Nephron (organoid): ENCODE measurements around the gene AGPAT3.

Experiments used
- H3K27ac Mint-ChIP-seq, 3 experiments: 2 replicates each; pipeline ENCODE4 v1.8.0; 2020; ENCODE audit warnings: mixed read lengths in 3 of 3, mild to moderate bottlenecking in 2 of 3, moderate library complexity in 1 of 3
- H3K27me3 Mint-ChIP-seq: 2 replicates; pipeline ENCODE4 v1.8.0; 2021; ENCODE audit warnings: low read depth, mild to moderate bottlenecking, moderate library complexity, mixed read lengths
- H3K36me3 Mint-ChIP-seq: 2 replicates; pipeline ENCODE4 v1.8.0; 2020; ENCODE audit warnings: low read depth, mixed read lengths
- H3K4me1 Mint-ChIP-seq: 2 replicates; pipeline ENCODE4 v1.8.0; 2020; ENCODE audit warnings: mixed read lengths
- H3K4me3 Mint-ChIP-seq, 3 experiments: 2 replicates each; pipeline ENCODE4 v1.8.0; 2020; ENCODE audit warnings: mild to moderate bottlenecking in 3 of 3, mixed read lengths in 3 of 3, moderate library complexity in 2 of 3
- H3K9me3 Mint-ChIP-seq: 2 replicates; pipeline ENCODE4 v1.8.0; 2020; ENCODE audit warnings: mixed read lengths
- CTCF ChIP-seq, 3 experiments: fragments of 200-600 bp; sonication (generic); IDR thresholded peaks; one replicate each; pipeline ENCODE4 v1.5.0; 2021; ENCODE audit warnings: antibody characterized with exemption in 3 of 3; ENCODE audit not compliant: unreplicated experiment in 3 of 3

AGPAT3 gene

GRCh38 chr21:43880111-43880985 is 15.3 kb downstream of the AGPAT3 start:
- Mint-ChIP-seq H3K27ac (peak overlapping the region in 1 of 3 experiments; percentile 35), H3K9me3 (peaks cover 4% of the 10 kb centered on the region), H3K4me1 (peaks cover 29% of the 10 kb centered on the region), H3K27me3 (peaks cover 3% of the 10 kb centered on the region), H3K4me3 (no peak overlapping the region), H3K36me3 (peaks cover 19% of the 10 kb centered on the region)
- no peak for TF ChIP-seq CTCF (IDR thresholded peaks at IDR 0.05; ENCODE audit: unreplicated experiment in 3 of 3)

GRCh38 chr21:43881283-43881682 is 16.3 kb downstream of the AGPAT3 start:
- H3K27ac Mint-ChIP-seq = no peak overlapping the region
- H3K4me3 Mint-ChIP-seq = no peak overlapping the region
- H3K27me3 Mint-ChIP-seq = peaks cover 3% of the 10 kb centered on the region
- peaks cover 11% of the 10 kb centered on the region for H3K36me3 Mint-ChIP-seq
- no peak for TF ChIP-seq CTCF (IDR thresholded peaks at IDR 0.05; ENCODE audit: unreplicated experiment in 3 of 3)
- peaks cover 29% of the 10 kb centered on the region for H3K4me1 Mint-ChIP-seq
- H3K9me3 Mint-ChIP-seq = peaks cover under 1% of the 10 kb centered on the region

- H3K4me1 Mint-ChIP-seq = peaks cover 33% of the 10 kb centered on the region
- H3K27ac Mint-ChIP-seq = no peak overlapping the region
- H3K27me3 Mint-ChIP-seq = peaks cover 3% of the 10 kb centered on the region
- H3K9me3 Mint-ChIP-seq = no peaks in the 10 kb centered on the region
- H3K36me3 Mint-ChIP-seq = peaks cover 7% of the 10 kb centered on the region
- no peak overlapping the region for H3K4me3 Mint-ChIP-seq
- TF ChIP-seq CTCF (IDR thresholded peaks at IDR 0.05; ENCODE audit: unreplicated experiment in 3 of 3) = no peak
Observed at GRCh38 chr21:43881935-43882334, 16.9 kb downstream of the AGPAT3 start.

GRCh38 chr21:43882952-43883545 is 18.0 kb downstream of the AGPAT3 start:
- peaks cover 33% of the 10 kb centered on the region for H3K4me1 Mint-ChIP-seq
- H3K27me3 Mint-ChIP-seq = peaks cover 1% of the 10 kb centered on the region
- H3K36me3 Mint-ChIP-seq = peaks cover 5% of the 10 kb centered on the region
- H3K9me3 Mint-ChIP-seq = no peaks in the 10 kb centered on the region
- H3K27ac Mint-ChIP-seq = no peak overlapping the region
- no peak for TF ChIP-seq CTCF (IDR thresholded peaks at IDR 0.05; ENCODE audit: unreplicated experiment in 3 of 3)
- H3K4me3 Mint-ChIP-seq = no peak overlapping the region

GRCh38 chr21:43884012-43884860 is 19.2 kb downstream of the AGPAT3 start:
- H3K9me3 Mint-ChIP-seq = no peaks in the 10 kb centered on the region
- H3K4me1 Mint-ChIP-seq = peaks cover 33% of the 10 kb centered on the region
- H3K4me3 Mint-ChIP-seq = no peak overlapping the region
- TF ChIP-seq CTCF (IDR thresholded peaks at IDR 0.05; ENCODE audit: unreplicated experiment in 3 of 3) = no peak
- no peaks in the 10 kb centered on the region for H3K27me3 Mint-ChIP-seq
- H3K27ac Mint-ChIP-seq = peak overlapping the region in 2 of 3 experiments; percentile 44 to 65
- peaks cover 3% of the 10 kb centered on the region for H3K36me3 Mint-ChIP-seq
